ENCODE data around the gene PIH1D1.

- TF ChIP-seq, protein P1, sequence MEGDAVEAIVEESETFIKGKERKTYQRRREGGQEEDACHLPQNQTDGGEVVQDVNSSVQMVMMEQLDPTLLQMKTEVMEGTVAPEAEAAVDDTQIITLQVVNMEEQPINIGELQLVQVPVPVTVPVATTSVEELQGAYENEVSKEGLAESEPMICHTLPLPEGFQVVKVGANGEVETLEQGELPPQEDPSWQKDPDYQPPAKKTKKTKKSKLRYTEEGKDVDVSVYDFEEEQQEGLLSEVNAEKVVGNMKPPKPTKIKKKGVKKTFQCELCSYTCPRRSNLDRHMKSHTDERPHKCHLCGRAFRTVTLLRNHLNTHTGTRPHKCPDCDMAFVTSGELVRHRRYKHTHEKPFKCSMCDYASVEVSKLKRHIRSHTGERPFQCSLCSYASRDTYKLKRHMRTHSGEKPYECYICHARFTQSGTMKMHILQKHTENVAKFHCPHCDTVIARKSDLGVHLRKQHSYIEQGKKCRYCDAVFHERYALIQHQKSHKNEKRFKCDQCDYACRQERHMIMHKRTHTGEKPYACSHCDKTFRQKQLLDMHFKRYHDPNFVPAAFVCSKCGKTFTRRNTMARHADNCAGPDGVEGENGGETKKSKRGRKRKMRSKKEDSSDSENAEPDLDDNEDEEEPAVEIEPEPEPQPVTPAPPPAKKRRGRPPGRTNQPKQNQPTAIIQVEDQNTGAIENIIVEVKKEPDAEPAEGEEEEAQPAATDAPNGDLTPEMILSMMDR (IDR thresholded peaks at IDR 0.05; ENCODE audit: poor library complexity), result no peak
- no peak for TF ChIP-seq EZH2 (IDR thresholded peaks at IDR 0.05; ENCODE audit: borderline replicate concordance)
These were observed 5.6 kb downstream of the PIH1D1 start for GRCh38 chr19:49445997-49446396.

Data from hepatocyte (in vitro differentiated cells).